ENCODE measurements around the gene MYL3.
A peak's percentile ranks its signal among the peaks of the same experiment; 100 is the strongest.
"Not testable (repeated sequence)": the region's sequence is repeated elsewhere in the genome, so short reads cannot be mapped to it uniquely, and the experiment has no call there.

The MYL3 gene

GRCh38 chr3:46863261-46863782 is at the start of gene MYL3:
TSS of gene MYL3 (minus strand) at chr3:46863444. CDS start at chr3:46863390, 54 bp downstream.
- DNase-seq: no peak

GRCh38 chr3:46912986-46913385 is 49.7 kb upstream of the MYL3 start:
- no peak for DNase-seq

GRCh38 chr3:46910914-46911313 is 47.7 kb upstream of the MYL3 start:
- not testable (repeated sequence) for DNase-seq

- no peak for DNase-seq
Observed at GRCh38 chr3:46910166-46910760, 47.0 kb upstream of the MYL3 start.

GRCh38 chr3:46909535-46910161 is 46.4 kb upstream of the MYL3 start:
- DNase-seq: peak; percentile 29

- no peak for DNase-seq
Observed at GRCh38 chr3:46908986-46909534, 45.8 kb upstream of the MYL3 start.

- DNase-seq: no peak
Observed at GRCh38 chr3:46908294-46908985, 45.2 kb upstream of the MYL3 start.

GRCh38 chr3:46907960-46908293 is 44.7 kb upstream of the MYL3 start:
- DNase-seq: no peak

- no peak for DNase-seq
Observed at GRCh38 chr3:46907271-46907670, 44.0 kb upstream of the MYL3 start.

- DNase-seq: no peak
Observed at GRCh38 chr3:46906471-46907058, 43.3 kb upstream of the MYL3 start.

- no peak for DNase-seq
Observed at GRCh38 chr3:46905661-46906451, 42.6 kb upstream of the MYL3 start.

- DNase-seq: no peak
Observed at GRCh38 chr3:46905213-46905560, 41.9 kb upstream of the MYL3 start.

- DNase-seq: no peak
Observed at GRCh38 chr3:46904303-46905212, 41.3 kb upstream of the MYL3 start.

GRCh38 chr3:46903341-46904302 is 40.4 kb upstream of the MYL3 start:
- DNase-seq: no peak

- no peak for DNase-seq
Observed at GRCh38 chr3:46902188-46902631, 39.0 kb upstream of the MYL3 start.

- no peak for DNase-seq
Observed at GRCh38 chr3:46901591-46902187, 38.4 kb upstream of the MYL3 start.

- DNase-seq: no peak
Observed at GRCh38 chr3:46901061-46901460, 37.8 kb upstream of the MYL3 start.

- DNase-seq: no peak
Observed at GRCh38 chr3:46900356-46900755, 37.1 kb upstream of the MYL3 start.

GRCh38 chr3:46900007-46900292 is 36.7 kb upstream of the MYL3 start:
- DNase-seq: no peak

Data from GF-D8 (cell line).